Measurements from ENCODE around the gene RAD51B. TPM values are rescaled to one million over a fixed set of nuclear protein-coding genes. Genes with fewer than 3 reads are reported as not detected.
A peak's percentile ranks its signal among the peaks of the same experiment; 100 is the strongest.

RAD51B gene
- total RNA-seq, 6 experiments from 2014 or later: 2.7 to 5.8 (median 4.3) TPM

- Histone ChIP-seq H3K27me3 (no peaks in the 10 kb centered on the region), H3K9me3 (no peaks in the 10 kb centered on the region), H3K36me3 (no peaks in the 10 kb centered on the region), H3K27ac (no peak overlapping the region), H3K4me1 (no peaks in the 10 kb centered on the region), H3K4me3 (no peak overlapping the region)
- intact Hi-C loops (cut with DNase I): no loop called here
- DNase-seq (no peak), ATAC-seq (no peak)
- TF ChIP-seq CTCF (IDR thresholded peaks at IDR 0.05) (no peak), POLR2A (IDR thresholded peaks at IDR 0.05) (no peak)
Measured at GRCh38 chr14:67994531-67994930, 175.0 kb downstream of the RAD51B start.

DNA sequence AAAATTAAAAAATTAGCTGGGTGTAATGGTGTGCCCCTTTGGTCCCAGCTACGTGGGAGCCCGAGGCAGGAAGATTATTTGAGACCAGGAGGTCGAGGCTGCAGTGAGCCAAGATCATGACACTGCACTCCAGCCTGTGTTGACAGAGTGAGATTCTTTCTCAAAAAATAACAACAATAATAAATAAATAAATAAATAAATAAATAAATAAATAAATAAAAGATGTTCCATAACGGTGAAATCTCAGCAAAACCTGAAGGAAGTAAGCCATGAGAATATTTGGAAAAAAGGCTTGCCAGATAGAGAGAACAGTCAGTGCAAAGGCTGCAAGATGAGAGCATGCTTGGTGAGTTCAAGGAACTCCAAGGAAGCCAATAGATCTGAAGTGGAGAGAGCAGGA lies 176.7 kb downstream of the RAD51B start:
- Histone ChIP-seq H3K27ac (no peak overlapping the region), H3K27me3 (no peaks in the 10 kb centered on the region), H3K9me3 (no peaks in the 10 kb centered on the region), H3K4me1 (no peaks in the 10 kb centered on the region), H3K4me3 (no peak overlapping the region), H3K36me3 (no peaks in the 10 kb centered on the region)
- no peak for TF ChIP-seq POLR2A (IDR thresholded peaks at IDR 0.05)
- TF ChIP-seq CTCF (IDR thresholded peaks at IDR 0.05): no peak
- intact Hi-C loops (cut with DNase I): no loop called here
- ATAC-seq (no peak), DNase-seq (no peak)
- 67% methylated on average over 4 of the region's 4 CpGs for WGBS (ENCODE audit: insufficient coverage, low coverage, low lambda C conversion rate, missing lambda C conversion rate)

- WGBS (ENCODE audit: insufficient coverage, low coverage, low lambda C conversion rate, missing lambda C conversion rate): 60% methylated on average over 1 of the region's 1 CpG
- intact Hi-C loops (cut with DNase I): no loop called here
- no peaks in the 10 kb centered on the region for H3K4me1 ChIP-seq
- H3K27ac ChIP-seq: no peak overlapping the region
- H3K4me3 ChIP-seq: no peak overlapping the region
- H3K9me3 ChIP-seq: no peaks in the 10 kb centered on the region
- H3K36me3 ChIP-seq: no peaks in the 10 kb centered on the region
- peak in 1 of 4 donors; percentile 27 for ATAC-seq
- no peak for TF ChIP-seq POLR2A (IDR thresholded peaks at IDR 0.05)
- no peak for TF ChIP-seq CTCF (IDR thresholded peaks at IDR 0.05)
- no peak for DNase-seq
- H3K27me3 ChIP-seq: no peaks in the 10 kb centered on the region
Measured at GRCh38 chr14:67998834-67999233, 179.3 kb downstream of the RAD51B start.

GRCh38 chr14:67999290-67999689 lies 179.7 kb downstream of the RAD51B start:
- intact Hi-C loops (cut with DNase I): no loop called here
- no peak for TF ChIP-seq POLR2A (IDR thresholded peaks at IDR 0.05)
- TF ChIP-seq CTCF (IDR thresholded peaks at IDR 0.05): no peak
- Histone ChIP-seq H3K4me1 (no peaks in the 10 kb centered on the region), H3K36me3 (no peaks in the 10 kb centered on the region), H3K9me3 (no peaks in the 10 kb centered on the region), H3K27me3 (no peaks in the 10 kb centered on the region), H3K27ac (no peak overlapping the region), H3K4me3 (no peak overlapping the region)
- no peak for ATAC-seq
- no peak for DNase-seq
- 55% methylated on average over 1 of the region's 1 CpG for WGBS (ENCODE audit: insufficient coverage, low coverage, low lambda C conversion rate, missing lambda C conversion rate)

DNA sequence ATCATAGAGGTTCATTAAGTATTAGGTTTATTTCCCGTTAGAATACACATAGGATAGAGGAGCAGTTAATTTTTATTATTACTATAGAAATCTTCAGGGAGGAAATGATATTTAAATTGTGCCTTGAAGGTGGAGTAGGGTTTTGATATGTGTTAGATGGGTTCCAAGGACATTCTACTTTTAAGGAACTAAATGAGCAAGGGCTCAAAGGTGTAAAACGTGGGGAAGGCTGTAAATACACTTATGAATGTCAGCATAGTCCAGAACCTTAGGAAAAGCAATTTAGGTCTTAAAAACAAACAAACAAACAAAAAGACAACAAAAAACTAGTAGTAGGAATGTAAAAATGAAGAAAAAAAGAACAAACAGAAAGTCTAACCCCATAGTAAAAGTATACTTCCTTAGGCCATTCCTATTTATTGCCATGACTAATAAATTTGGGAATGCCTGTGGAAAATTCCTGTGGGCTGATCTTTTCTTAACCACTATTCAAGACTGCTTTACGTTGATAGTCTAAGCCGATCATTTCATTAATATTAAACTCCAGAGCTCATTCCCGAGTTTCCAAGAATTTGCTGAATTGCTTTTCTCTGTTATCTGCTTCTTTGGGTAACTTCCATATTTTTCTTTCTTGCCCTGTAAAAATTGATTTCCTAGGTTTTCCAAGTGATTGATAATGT lies 180.3 kb downstream of the RAD51B start:
- no peak overlapping the region for H3K27ac ChIP-seq
- no peaks in the 10 kb centered on the region for H3K4me1 ChIP-seq
- no peaks in the 10 kb centered on the region for H3K27me3 ChIP-seq
- ATAC-seq: no peak
- DNase-seq: no peak
- H3K9me3 ChIP-seq: no peaks in the 10 kb centered on the region
- intact Hi-C loops (cut with DNase I): no loop called here
- TF ChIP-seq POLR2A (IDR thresholded peaks at IDR 0.05) (no peak), CTCF (IDR thresholded peaks at IDR 0.05) (no peak)
- H3K4me3 ChIP-seq: no peak overlapping the region
- H3K36me3 ChIP-seq: no peaks in the 10 kb centered on the region
- 51% methylated on average over 5 of the region's 5 CpGs for WGBS (ENCODE audit: insufficient coverage, low coverage, low lambda C conversion rate, missing lambda C conversion rate)
